ENCODE results near the gene ARHGAP42. TPM values are rescaled to one million over a fixed set of nuclear protein-coding genes. Genes with fewer than 3 reads are reported as not detected.

The ARHGAP42 gene
- total and polyA plus RNA-seq, 3 donors from 2014 or later, result 9.8 to 12.1 (median 10.4) TPM

DNA sequence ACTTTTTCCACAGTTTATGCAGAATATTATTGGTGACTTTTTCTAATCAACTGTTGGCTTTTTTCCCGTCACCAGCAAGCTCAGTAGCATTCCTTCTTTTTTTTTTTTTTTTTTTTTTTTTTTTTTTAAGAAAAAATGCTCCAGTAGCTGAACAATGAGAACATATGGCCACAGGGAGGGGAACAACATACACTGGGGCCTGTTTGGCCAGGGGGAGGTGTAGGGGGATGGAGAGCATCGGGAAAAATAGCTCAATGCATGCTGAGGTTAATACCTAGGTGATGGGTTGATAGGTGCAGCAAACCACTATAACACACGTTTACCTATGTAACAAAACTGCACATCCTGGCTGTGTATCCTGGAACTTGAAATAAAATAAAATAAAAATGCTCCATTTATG is 82.5 kb downstream of the ARHGAP42 start:
- WGBS, 2 donors, result 76 to 77% methylated on average over 3 of the region's 3 CpGs
- no peaks in the 10 kb centered on the region for H3K36me3 ChIP-seq (ENCODE audit: low read depth, missing control alignments)
- no peaks in the 10 kb centered on the region for H3K27me3 ChIP-seq
- no peaks in the 10 kb centered on the region for H3K9me3 ChIP-seq
- H3K27ac ChIP-seq, result no peak overlapping the region
- DNase-seq, result no peak
- H3K4me1 ChIP-seq, result no peaks in the 10 kb centered on the region
- no peak overlapping the region for H3K4me3 ChIP-seq
- TF ChIP-seq POLR2A (IDR thresholded peaks at IDR 0.05) (no peak), CTCF (IDR thresholded peaks at IDR 0.05) (no peak)
- intact Hi-C loops (cut with DNase I; ENCODE audit: low total_unique reads), result no loop called here

- no peaks in the 10 kb centered on the region for H3K9me3 ChIP-seq
Observed at GRCh38 chr11:100774132-100774531, 87.0 kb downstream of the ARHGAP42 start.

DNA sequence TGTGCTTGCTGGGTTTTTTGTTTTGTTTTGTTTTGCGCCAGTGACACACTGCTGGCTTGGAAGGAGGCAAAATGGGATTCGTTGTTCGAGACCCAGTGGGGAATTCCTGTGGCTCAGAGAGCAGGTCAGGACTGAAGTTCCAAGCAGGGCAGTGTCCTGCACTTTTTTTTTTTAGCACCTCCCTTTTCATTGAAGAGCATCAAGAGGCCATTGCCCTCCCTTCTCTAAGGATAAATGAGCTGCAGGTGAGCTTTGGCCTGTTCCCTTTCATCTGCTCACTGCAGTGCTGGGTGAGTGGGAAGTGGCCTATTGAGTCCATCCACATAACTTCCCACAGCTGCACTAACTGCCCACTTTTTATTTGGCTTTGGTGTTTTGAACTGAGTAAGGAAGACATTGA is 87.8 kb downstream of the ARHGAP42 start:
- H3K4me1 ChIP-seq, result no peaks in the 10 kb centered on the region
- no peak for TF ChIP-seq POLR2A (IDR thresholded peaks at IDR 0.05)
- TF ChIP-seq CTCF (IDR thresholded peaks at IDR 0.05), result no peak
- no peaks in the 10 kb centered on the region for H3K9me3 ChIP-seq
- no peak for DNase-seq
- no peak overlapping the region for H3K4me3 ChIP-seq
- no peaks in the 10 kb centered on the region for H3K27me3 ChIP-seq
- H3K36me3 ChIP-seq (ENCODE audit: low read depth, missing control alignments), result no peaks in the 10 kb centered on the region
- 93 to 94% methylated on average over 3 of the region's 3 CpGs for WGBS, 2 donors
- H3K27ac ChIP-seq, result no peak overlapping the region
- intact Hi-C loops (cut with DNase I; ENCODE audit: low total_unique reads), result no loop called here

More at GRCh38 chr11:100774132-100774531, 87.0 kb downstream of the ARHGAP42 start:
- Histone ChIP-seq H3K4me1 (no peaks in the 10 kb centered on the region), H3K27ac (no peak overlapping the region), H3K4me3 (no peak overlapping the region), H3K27me3 (no peaks in the 10 kb centered on the region), H3K36me3 (ENCODE audit: low read depth, missing control alignments) (no peaks in the 10 kb centered on the region)
- TF ChIP-seq CTCF (IDR thresholded peaks at IDR 0.05), result no peak
- TF ChIP-seq POLR2A (IDR thresholded peaks at IDR 0.05), result no peak
- intact Hi-C loops (cut with DNase I; ENCODE audit: low total_unique reads), result no loop called here
- 86 to 92% methylated on average over 7 of the region's 7 CpGs for WGBS, 2 donors
- DNase-seq, result no peak

- no peaks in the 10 kb centered on the region for H3K4me1 ChIP-seq
- WGBS, 2 donors, result 95 to 97% methylated on average over 6 of the region's 6 CpGs
- H3K27ac ChIP-seq, result no peak overlapping the region
- H3K9me3 ChIP-seq, result no peaks in the 10 kb centered on the region
- no peaks in the 10 kb centered on the region for H3K27me3 ChIP-seq
- DNase-seq, result no peak
- no peak overlapping the region for H3K4me3 ChIP-seq
- TF ChIP-seq POLR2A (IDR thresholded peaks at IDR 0.05) (no peak), CTCF (IDR thresholded peaks at IDR 0.05) (no peak)
- no peaks in the 10 kb centered on the region for H3K36me3 ChIP-seq (ENCODE audit: low read depth, missing control alignments)
- intact Hi-C loops (cut with DNase I; ENCODE audit: low total_unique reads), result no loop called here
Observed at GRCh38 chr11:100776212-100776896, 89.3 kb downstream of the ARHGAP42 start.

DNA sequence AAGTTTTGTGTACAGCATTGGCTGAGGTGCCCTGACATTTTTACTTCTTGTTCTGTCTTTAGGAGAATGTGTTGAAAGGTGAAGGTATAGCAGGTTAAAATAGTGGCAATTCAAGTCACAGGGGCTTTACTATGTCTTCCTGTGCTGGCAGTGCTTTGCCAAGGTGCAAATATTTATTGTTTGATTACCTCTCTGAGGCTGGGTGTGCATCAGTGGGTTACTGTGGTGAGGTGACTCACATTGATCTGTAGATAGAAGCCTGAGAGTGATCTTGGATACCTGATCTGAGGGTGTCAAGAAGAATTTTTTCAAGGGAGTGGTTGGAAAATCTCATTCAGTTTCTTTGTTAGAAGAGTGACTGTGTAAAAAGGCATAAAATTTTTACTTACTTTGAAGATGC is 90.0 kb downstream of the ARHGAP42 start:
- H3K27ac ChIP-seq, result no peak overlapping the region
- H3K9me3 ChIP-seq, result no peaks in the 10 kb centered on the region
- no peak overlapping the region for H3K4me3 ChIP-seq
- H3K27me3 ChIP-seq, result no peaks in the 10 kb centered on the region
- TF ChIP-seq CTCF (IDR thresholded peaks at IDR 0.05) (no peak), POLR2A (IDR thresholded peaks at IDR 0.05) (no peak)
- H3K4me1 ChIP-seq, result no peaks in the 10 kb centered on the region
- no peak for DNase-seq
- H3K36me3 ChIP-seq (ENCODE audit: low read depth, missing control alignments), result no peaks in the 10 kb centered on the region
- intact Hi-C loops (cut with DNase I; ENCODE audit: low total_unique reads), result no loop called here

Measured in testis (tissue), 3 donors.